Panc1 (cell line): Measurements from ENCODE around the gene MMP28.

Experiments
- CTCF ChIP-seq: fragments of 450-650 bp; IDR thresholded peaks from 2 replicates; pipeline ENCODE4 v1.5.1; 2017; ENCODE audit warnings: mild to moderate bottlenecking
- POLR2AphosphoS5 ChIP-seq: IDR thresholded peaks from 2 replicates; pipeline ENCODE4 v1.6.1; 2012; ENCODE audit warnings: mild to moderate bottlenecking, low read depth, low read length, moderate library complexity
- TF ChIP-seq, protein P1 (sequence below), 2 experiments: IDR thresholded peaks; 2 replicates each; pipeline ENCODE4 v1.6.1; 2011 to 2012; ENCODE audit warnings: low read depth in 2 of 2, control low read depth in 1 of 2, low read length in 1 of 2, mild to moderate bottlenecking in 1 of 2, moderate library complexity in 1 of 2; ENCODE audit not compliant: insufficient read depth in 1 of 2

DNA sequence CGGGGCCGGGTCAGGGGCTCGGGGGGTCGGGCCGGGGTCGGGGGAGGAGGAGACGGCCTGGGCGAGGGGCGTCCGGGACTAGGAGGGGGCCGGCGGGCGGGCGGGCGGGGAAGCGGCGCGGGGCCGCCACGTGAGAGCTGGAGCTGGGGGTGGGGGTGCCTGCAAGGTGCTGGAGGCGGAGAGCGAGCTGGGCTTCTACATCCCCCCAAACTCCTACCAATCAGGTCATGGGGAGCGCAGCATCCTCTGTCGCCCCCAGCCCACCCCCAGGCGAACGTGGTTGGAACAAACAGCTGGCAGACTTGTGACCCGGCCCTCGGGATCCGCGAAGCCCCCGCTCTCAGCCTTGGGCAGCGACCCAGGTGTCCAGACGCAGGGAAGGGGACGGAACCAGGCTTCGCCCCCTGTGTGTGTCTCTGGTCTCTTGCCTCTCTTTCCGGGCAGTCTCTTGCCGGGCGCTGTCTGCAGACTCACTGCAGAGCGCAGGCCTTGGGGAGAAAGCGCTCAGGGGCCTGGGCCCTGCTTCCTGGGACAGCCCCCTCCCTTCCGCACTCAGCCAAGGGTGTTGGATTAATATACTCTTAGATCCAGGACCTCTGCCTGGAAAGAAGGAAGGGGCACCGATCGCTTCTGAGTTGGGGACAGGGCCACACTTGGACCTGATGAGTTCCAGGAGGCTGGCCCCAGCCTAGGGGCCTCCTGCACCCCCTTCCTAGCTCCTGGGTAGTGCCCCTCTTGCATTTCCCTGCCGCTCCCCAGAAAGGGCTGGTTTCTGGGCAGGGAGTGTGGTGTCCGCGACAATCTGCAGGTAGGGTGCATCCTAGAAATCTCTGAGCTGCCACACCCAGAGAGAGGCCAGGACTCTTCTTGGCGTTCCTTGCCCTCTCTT lies 63.3 kb downstream of the MMP28 start:
- TF ChIP-seq CTCF: no peak
- TF ChIP-seq, protein P1, sequence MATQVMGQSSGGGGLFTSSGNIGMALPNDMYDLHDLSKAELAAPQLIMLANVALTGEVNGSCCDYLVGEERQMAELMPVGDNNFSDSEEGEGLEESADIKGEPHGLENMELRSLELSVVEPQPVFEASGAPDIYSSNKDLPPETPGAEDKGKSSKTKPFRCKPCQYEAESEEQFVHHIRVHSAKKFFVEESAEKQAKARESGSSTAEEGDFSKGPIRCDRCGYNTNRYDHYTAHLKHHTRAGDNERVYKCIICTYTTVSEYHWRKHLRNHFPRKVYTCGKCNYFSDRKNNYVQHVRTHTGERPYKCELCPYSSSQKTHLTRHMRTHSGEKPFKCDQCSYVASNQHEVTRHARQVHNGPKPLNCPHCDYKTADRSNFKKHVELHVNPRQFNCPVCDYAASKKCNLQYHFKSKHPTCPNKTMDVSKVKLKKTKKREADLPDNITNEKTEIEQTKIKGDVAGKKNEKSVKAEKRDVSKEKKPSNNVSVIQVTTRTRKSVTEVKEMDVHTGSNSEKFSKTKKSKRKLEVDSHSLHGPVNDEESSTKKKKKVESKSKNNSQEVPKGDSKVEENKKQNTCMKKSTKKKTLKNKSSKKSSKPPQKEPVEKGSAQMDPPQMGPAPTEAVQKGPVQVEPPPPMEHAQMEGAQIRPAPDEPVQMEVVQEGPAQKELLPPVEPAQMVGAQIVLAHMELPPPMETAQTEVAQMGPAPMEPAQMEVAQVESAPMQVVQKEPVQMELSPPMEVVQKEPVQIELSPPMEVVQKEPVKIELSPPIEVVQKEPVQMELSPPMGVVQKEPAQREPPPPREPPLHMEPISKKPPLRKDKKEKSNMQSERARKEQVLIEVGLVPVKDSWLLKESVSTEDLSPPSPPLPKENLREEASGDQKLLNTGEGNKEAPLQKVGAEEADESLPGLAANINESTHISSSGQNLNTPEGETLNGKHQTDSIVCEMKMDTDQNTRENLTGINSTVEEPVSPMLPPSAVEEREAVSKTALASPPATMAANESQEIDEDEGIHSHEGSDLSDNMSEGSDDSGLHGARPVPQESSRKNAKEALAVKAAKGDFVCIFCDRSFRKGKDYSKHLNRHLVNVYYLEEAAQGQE (IDR thresholded peaks at IDR 0.05; ENCODE audit: insufficient read depth in 1 of 2, low read depth in 2 of 2, low read length in 1 of 2): no peak
- no peak for TF ChIP-seq POLR2AphosphoS5
